ENCODE measurements around the gene UBE2F. TPM values are rescaled to one million over a fixed set of nuclear protein-coding genes. Genes with fewer than 3 reads are reported as not detected.

UBE2F gene
- total and polyA plus RNA-seq, 2 of the 13 experiments (the other 11 are each of a cell fraction or from before 2014, with no cell fraction given) = 35.4 to 73.1 TPM

- Histone ChIP-seq H3K9me3 (ENCODE audit: low read length) (peaks cover 15% of the 10 kb centered on the region), H3K4me3 (replicated peaks in 1 of 3; ENCODE audit: insufficient read depth in 1 of 3, low read depth in 2 of 3, low read length in 3 of 3) (peak overlapping the region; percentile 72 to 89 (median 78)), H3K4me1 (ENCODE audit: insufficient read depth, low read length) (peaks cover 43% of the 10 kb centered on the region), H3K79me2 (ENCODE audit: insufficient read depth, low read length) (peaks cover 39% of the 10 kb centered on the region), H4K20me1 (ENCODE audit: insufficient read depth, low read length) (peaks cover 24% of the 10 kb centered on the region), H3K36me3 (replicated peaks in 1 of 2; ENCODE audit: control insufficient read depth in 1 of 2, insufficient read depth in 2 of 2, low read length in 2 of 2) (no peaks in the 10 kb centered on the region; a peak in 1 of 5 replicates), H3K27me3 (ENCODE audit: control insufficient read depth in 1 of 2, insufficient read depth in 2 of 2, low read length in 2 of 2) (peaks cover 0 to 22% of the 10 kb centered on the region in 2 experiments; a peak in 3 of 5 replicates), H3K9ac (ENCODE audit: insufficient read depth, low read depth, low read length) (peak overlapping the region; percentile 67), H3K27ac (ENCODE audit: extremely low read length, insufficient read depth, low read length) (no peak overlapping the region), H2AFZ (ENCODE audit: low read length) (peak overlapping the region; percentile 29), H3K4me2 (ENCODE audit: low read depth, low read length) (peak overlapping the region; percentile 88)
- TF ChIP-seq ZBTB21 (CRISPR knock-in tag; IDR thresholded peaks at IDR 0.05) (no peak), MED8 (CRISPR knock-in tag; IDR thresholded peaks at IDR 0.05; ENCODE audit: insufficient replicate concordance) (no peak), ZNF557 (CRISPR knock-in tag; IDR thresholded peaks at IDR 0.05) (0 out of 2 replicates have a peak, but pooled peaks have one; percentile 0), ZNF773 (CRISPR knock-in tag; IDR thresholded peaks at IDR 0.05; ENCODE audit: borderline replicate concordance) (peak; percentile 45; the same call in 1 of the 2 replicates), ZNF329 (CRISPR knock-in tag; IDR thresholded peaks at IDR 0.05; ENCODE audit: low read depth) (peak; percentile 15; the same call in 1 of the 2 replicates), ZNF572 (CRISPR knock-in tag; IDR thresholded peaks at IDR 0.05) (0 out of 2 replicates have a peak, but pooled peaks have one; percentile 4), NR2F2 (IDR thresholded peaks at IDR 0.05; ENCODE audit: borderline replicate concordance, low read depth) (peak; percentile 10; the same call in 1 of the 2 replicates), IKZF4 (CRISPR knock-in tag; IDR thresholded peaks at IDR 0.05; ENCODE audit: borderline replicate concordance, low read depth, not compliant biosample characterization) (peak; percentile 17), ZBTB49 (CRISPR knock-in tag; IDR thresholded peaks at IDR 0.05; ENCODE audit: borderline replicate concordance) (0 out of 2 replicates have a peak, but pooled peaks have one; percentile 7), ZNF891 (CRISPR knock-in tag; IDR thresholded peaks at IDR 0.05) (peak; percentile 9; the same call in 1 of the 2 replicates), NPAS2 (CRISPR knock-in tag; IDR thresholded peaks at IDR 0.05; ENCODE audit: borderline replicate concordance) (0 out of 2 replicates have a peak, but pooled peaks have one; percentile 80), ZNF260 (CRISPR knock-in tag; IDR thresholded peaks at IDR 0.05; ENCODE audit: borderline replicate concordance, low read depth) (no peak), KDM5A (IDR thresholded peaks at IDR 0.05; ENCODE audit: borderline replicate concordance, low read length) (0 out of 2 replicates have a peak, but pooled peaks have one; percentile 46), RNF2 (conservative IDR thresholded peaks at IDR 0.05; ENCODE audit: low read depth) (peak; percentile 85), ZNF12 (CRISPR knock-in tag; IDR thresholded peaks at IDR 0.05) (0 out of 2 replicates have a peak, but pooled peaks have one; percentile 18), FOSL2 (CRISPR knock-in tag; IDR thresholded peaks at IDR 0.05) (no peak), FUBP1 (CRISPR knock-in tag; IDR thresholded peaks at IDR 0.05; ENCODE audit: borderline replicate concordance) (0 out of 2 replicates have a peak, but pooled peaks have one; percentile 23)
- ATAC-seq = peak; percentile 77
- FAIRE-seq = no peak
- ChIA-PET POLR2A (no interaction called here), CTCF (ENCODE audit: low intra/inter-chr PET ratio, low total read pairs) (no interaction called here)
- no TSS peak for BruUV-seq (replicated peaks)
- WGBS (ENCODE audit: low lambda C conversion rate) = 15% methylated on average over 15 of the region's 15 CpGs
- in situ Hi-C loops (cut with HindIII; ENCODE audit: extremely low pct_ligation_motif_present, low pct_unique_long_range_greater_than_20kb) = loop anchor here (5.0 kb wide), 1 partner anchor 96 kb away; the partner anchor contains the start of gene SCLY
- DNase-seq (ENCODE audit: low spot score) = no peak
- intact Hi-C loops (cut with micrococcal nuclease; ENCODE audit: unreplicated experiment) = loop anchor here (1.0 to 5.0 kb wide), 3 partner anchors 10 to 141 kb away; partner anchors contain the start of gene SCLY
Measured at GRCh38 chr2:237966250-237966564, 607 bp upstream of the UBE2F start.
